Islet precursor cell (in vitro differentiated cells): ENCODE data around the gene NIF3L1.
"Not testable (repeated sequence)": the region's sequence is repeated elsewhere in the genome, so short reads cannot be mapped to it uniquely, and the experiment has no call there.

Experiments used
- DNase-seq: peaks from one replicate; pipeline ENCODE4 v3.0.0-alpha.2; 2018

The NIF3L1 gene

GRCh38 chr2:200877443-200877842, 11.7 kb upstream of the NIF3L1 start:
- no peak for DNase-seq

- DNase-seq, result no peak
Measured at GRCh38 chr2:200878289-200878880, 10.8 kb upstream of the NIF3L1 start.

GRCh38 chr2:200881715-200882249, 7.4 kb upstream of the NIF3L1 start:
- not testable (repeated sequence) for DNase-seq

GRCh38 chr2:200899482-200899881, 10.3 kb downstream of the NIF3L1 start:
- no peak for DNase-seq

- DNase-seq, result peak; percentile 89
Measured at GRCh38 chr2:200901459-200902072, 12.4 kb downstream of the NIF3L1 start.

GRCh38 chr2:200905618-200906296, 16.6 kb downstream of the NIF3L1 start:
- DNase-seq, result peak; percentile 77

GRCh38 chr2:200909958-200910357, 20.8 kb downstream of the NIF3L1 start:
- DNase-seq, result no peak

- DNase-seq, result no peak
Measured at GRCh38 chr2:200913654-200914053, 24.5 kb downstream of the NIF3L1 start.

GRCh38 chr2:200922439-200922838, 33.3 kb downstream of the NIF3L1 start:
- DNase-seq, result no peak

- no peak for DNase-seq
Measured at GRCh38 chr2:200929334-200930249, 40.4 kb downstream of the NIF3L1 start.

- DNase-seq, result no peak
Measured at GRCh38 chr2:200930947-200931626, 41.9 kb downstream of the NIF3L1 start.

- no peak for DNase-seq
Measured at GRCh38 chr2:200939832-200940231, 50.7 kb downstream of the NIF3L1 start.

GRCh38 chr2:200943527-200944105, 54.4 kb downstream of the NIF3L1 start:
- DNase-seq, result no peak

GRCh38 chr2:200944467-200945394, 55.6 kb downstream of the NIF3L1 start:
- no peak for DNase-seq

GRCh38 chr2:200945395-200945729, 56.2 kb downstream of the NIF3L1 start:
- no peak for DNase-seq

- no peak for DNase-seq
Measured at GRCh38 chr2:200950378-200950777, 61.2 kb downstream of the NIF3L1 start.
